Right ventricle myocardium superior (tissue), 1 donor: ENCODE measurements around the gene ELF4. TPM values are rescaled to one million over a fixed set of nuclear protein-coding genes. Genes with fewer than 3 reads are reported as not detected.

Experiments
- ATAC-seq: fragments of 200-7000 bp; cut with Tn5 transposase; one replicate; pipeline ENCODE4 v1.9.1; 2020; ENCODE audit warnings: mild to moderate bottlenecking; ENCODE audit not compliant: poor library complexity
- DNase-seq: peaks from one replicate; pipeline ENCODE4 v3.0.0-alpha.2; 2020
- intact Hi-C: fragments of 100-400 bp; cut with DNase I; formaldehyde crosslinking; loops from one replicate; pipeline ENCODE4 v1.11.2; 2022
- long read RNA-seq: library from polyadenylated mRNA; unstranded; transcript quantifications from one replicate; pipeline ENCODE4 v2.0.0, GENCODE V29; 2021
- total RNA-seq: library from RNA; stranded (reverse); fragmentation: NEBNext Ultra II Directional; extraction: Animal tissue kit (Norgen Biotek cat#: 25700); gene quantifications from one replicate; pipeline ENCODE4 v1.2.1, GENCODE V29; 2021
- donor health status: DM: no; HTN: yes; CAD: no; lungs with severe emphysema.

The ELF4 gene
- 2.0 TPM for total RNA-seq
- long read RNA-seq, partial matches to known transcripts, result 1 of 3 reads
- long read RNA-seq, other reads (novel, unspliced or antisense), result 2 of 3 reads

DNA sequence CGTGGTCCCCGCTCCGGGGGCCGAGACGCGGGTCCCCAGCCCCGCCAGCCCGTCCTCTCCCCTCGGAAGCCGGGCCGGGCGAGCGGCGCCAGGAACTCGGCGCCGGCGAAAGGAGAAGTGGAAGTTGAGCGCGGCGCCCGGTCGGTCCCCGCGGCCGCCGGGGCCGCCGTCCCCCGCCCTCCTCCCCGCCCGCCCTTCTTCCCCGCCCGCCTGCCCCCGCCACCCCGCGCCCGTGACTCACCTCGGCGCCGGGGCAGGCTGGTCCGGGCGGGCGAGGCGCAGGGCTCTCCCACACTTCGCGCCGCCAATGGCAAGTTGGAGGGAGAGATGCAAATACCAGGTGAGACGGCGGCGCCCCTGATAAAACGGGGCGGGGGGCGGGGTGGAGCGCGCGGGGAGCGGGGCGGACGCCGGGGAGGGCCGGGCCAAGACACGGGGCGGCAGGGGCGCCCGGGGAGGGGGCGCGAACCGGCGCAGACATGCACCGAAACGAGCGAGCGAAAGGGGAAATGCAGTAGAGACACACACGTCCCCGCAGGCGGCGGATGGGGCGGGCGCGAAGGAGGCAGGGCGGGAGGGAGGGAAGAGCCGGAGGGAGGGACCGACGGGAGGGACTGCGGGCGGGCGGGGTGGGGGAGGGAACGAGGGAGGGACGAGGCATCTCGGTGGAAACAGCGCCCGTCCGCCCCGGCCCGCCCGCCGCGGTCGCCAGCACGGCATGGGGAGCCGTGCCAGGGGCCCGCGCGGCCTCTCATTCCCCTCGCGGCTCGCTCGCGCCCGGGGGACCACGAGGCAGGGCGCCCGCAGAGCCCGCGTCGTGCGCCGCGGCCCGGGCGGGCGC lies at the start of gene ELF4:
ELF4 (minus strand) TSS at position 119 of the 841 bp plus-strand sequence. CDS start 29,167 bp downstream, outside the sequence.
- peak; percentile 69 for ATAC-seq
- peak; percentile 62 for DNase-seq
- intact Hi-C loops, result no loop called here

DNA sequence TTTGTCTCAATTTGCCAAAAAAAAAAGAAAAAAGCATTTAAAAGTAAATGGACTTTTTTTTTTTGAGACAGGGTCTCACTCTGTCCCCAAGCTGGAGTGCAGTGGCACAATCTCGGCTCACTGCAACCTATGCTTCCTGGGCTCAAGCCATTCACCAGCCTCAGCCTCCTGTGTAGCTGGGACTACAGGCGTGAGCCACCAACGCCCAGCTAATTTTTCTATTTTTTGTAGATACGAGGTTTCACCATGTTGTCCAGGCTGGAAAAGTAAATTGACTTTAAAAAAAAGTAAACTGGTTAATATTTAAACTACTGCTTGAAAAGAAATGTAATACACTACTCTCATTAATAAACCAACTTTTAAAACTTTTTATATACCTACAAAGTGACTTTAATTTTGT lies 49.5 kb upstream of the ELF4 start:
- intact Hi-C loops, result no loop called here
- ATAC-seq, result no peak

DNA sequence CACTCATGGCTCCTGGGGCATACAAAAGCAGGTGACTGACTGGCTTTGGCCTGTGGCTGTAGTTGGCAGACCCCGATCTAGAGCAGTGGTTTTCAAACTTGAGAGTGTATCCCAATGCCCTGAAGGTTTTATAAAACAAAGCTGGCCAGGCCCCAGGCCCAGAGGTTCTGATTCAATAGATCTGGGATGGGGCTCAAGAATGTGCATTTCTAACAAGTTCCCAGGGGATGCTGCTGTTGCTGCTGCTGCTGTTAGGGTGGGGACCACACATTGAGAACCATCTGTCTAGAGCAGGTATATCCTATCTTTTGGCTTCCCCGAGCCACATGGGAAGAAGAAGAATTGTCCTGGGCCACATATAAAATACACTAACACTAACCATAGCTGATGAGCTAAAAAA lies 48.0 kb upstream of the ELF4 start:
- DNase-seq (no peak), ATAC-seq (no peak)
- intact Hi-C loops, result no loop called here

More for the DNA sequence above, 49.5 kb upstream of the ELF4 start:
- DNase-seq, result no peak

DNA sequence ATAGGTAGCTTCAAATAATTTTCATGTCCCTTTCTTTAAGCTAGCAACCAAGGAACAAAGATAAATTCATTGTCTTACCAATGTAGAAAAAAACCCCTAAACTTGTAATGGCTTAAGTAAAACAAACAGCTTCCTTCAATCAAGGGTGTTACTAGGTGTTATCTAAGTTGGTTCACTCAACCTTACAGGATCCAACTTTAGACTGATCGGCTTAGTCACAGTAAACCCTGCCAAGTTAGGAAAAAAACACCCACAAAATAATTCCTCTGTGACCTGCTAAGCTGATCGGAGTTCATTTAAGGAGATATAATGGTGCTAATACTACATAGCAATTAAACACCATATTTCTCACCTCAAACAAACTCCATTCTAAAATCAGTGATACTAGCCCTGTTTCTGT lies 45.3 kb upstream of the ELF4 start:
- DNase-seq (no peak), ATAC-seq (peak; percentile 36)
- intact Hi-C loops, result no loop called here

- intact Hi-C loops, result no loop called here
- ATAC-seq, result no peak
- DNase-seq, result no peak
These were observed 37.3 kb upstream of the ELF4 start for GRCh38 chrX:130147631-130148030.

- no peak for ATAC-seq
- DNase-seq, result no peak
- intact Hi-C loops, result no loop called here
These were observed 34.8 kb upstream of the ELF4 start for GRCh38 chrX:130145123-130145522.

GRCh38 chrX:130144509-130144908 lies 34.2 kb upstream of the ELF4 start:
- intact Hi-C loops, result no loop called here
- ATAC-seq (no peak), DNase-seq (no peak)

- ATAC-seq (no peak), DNase-seq (no peak)
- intact Hi-C loops, result no loop called here
These were observed 29.3 kb upstream of the ELF4 start for GRCh38 chrX:130139474-130140201.

DNA sequence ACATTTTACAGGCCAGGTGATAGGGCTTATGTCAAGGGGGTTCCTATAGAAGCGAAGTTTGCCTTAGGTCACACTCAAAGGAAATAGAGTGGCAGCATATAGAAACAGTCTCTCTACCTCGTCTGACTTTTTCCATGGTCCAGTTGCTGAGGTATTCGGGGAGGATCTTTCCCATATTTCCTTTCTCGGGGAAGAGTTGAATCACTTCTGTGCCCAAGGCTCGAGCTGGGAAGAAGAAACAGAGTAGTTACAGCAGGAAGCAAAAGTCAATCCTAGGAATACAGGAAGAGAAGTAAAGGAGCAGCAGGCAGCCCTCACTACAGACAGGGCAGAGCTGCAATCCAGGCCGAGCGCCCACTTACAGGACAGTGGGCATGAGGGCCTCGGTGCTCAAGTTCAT lies 26.7 kb upstream of the ELF4 start:
- DNase-seq (no peak), ATAC-seq (no peak)
- intact Hi-C loops, result no loop called here

- no peak for ATAC-seq
- no peak for DNase-seq
These were observed 26.2 kb upstream of the ELF4 start for GRCh38 chrX:130136496-130136895.

DNA sequence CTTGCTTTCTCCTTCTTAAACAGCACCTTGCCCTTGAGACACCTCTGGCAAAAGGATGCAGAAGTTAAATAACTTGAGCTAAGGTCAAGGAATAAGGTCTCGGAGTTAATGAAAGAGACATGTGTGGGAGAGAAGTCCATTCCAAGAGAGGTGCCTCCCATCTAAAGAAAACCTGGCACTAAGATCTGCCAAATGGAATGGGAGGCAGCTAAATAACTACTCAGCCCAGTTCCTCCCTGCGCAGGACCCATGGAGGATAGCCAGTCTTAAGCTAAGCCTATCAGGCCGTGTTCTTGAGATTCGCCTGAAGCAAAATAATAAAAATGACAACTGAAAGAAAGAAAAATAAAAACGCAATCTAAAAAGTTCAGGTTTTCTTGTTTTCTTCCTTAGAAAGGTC lies 20.7 kb upstream of the ELF4 start:
- intact Hi-C loops, result no loop called here
- ATAC-seq (no peak), DNase-seq (no peak)

More at GRCh38 chrX:130136496-130136895, 26.2 kb upstream of the ELF4 start:
- intact Hi-C loops, result no loop called here

DNA sequence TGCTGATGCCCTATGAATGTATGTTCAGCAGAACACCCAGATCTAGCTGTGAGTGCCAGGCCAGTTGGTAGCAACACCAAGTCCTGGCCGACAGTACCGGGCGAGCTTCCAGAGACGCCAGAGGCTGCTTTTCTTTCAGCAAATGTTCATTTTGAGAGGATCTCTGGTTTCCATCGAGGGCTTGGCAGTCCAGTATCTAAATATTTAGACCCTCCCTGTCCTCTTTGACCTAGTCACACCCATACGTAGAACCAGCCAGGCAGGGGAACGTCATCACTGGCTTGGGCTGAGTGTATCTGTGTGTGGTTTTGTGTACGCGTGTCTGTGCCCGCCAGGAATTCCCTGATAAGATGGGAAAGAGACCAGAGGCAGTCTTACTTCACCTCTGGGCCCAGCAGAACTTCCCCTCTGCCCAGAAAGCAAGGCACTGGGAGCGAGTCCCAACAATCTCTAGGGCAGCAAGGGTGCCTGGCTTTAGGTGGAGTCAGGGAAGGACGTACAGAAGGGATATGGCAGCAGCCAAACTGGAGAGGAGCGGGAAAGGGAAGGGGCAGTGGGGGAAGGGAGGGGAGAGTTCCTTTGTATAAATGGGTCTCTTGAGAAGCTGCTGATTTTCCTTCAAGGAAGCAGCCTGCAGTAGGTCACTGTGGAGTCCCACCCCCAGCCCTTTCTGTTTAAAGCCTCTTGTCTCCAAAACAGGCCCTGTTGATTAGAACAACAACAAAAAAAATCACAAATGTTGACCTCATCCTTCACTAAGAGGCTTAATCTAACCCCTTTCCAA lies 15.0 kb upstream of the ELF4 start:
- ATAC-seq, result peak; percentile 80
- intact Hi-C loops, result no loop called here
- peak; percentile 78 for DNase-seq

GRCh38 chrX:130124577-130124976 lies 14.3 kb upstream of the ELF4 start:
- DNase-seq (no peak), ATAC-seq (no peak)
- intact Hi-C loops, result loop anchor here (5.0 kb wide), 1 partner anchor 42 kb away; no protein-coding TSS in a partner anchor

DNA sequence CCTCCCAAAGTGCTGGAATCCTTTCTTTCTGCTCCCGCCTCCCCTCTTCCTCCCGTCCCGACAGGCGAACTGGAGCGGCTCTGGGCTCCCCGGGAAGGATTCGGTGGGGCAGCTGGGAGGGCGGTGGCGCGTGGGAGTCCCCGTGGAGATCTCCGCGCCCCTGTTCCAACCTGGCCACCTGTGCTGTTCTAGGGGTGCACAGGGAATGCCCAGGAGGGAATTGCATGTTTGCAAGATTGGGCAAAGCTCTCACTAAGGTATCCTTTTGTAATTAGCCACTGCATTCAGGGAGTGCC lies 11.2 kb upstream of the ELF4 start:
- no peak for DNase-seq
- intact Hi-C loops, result loop anchor here (5.0 kb wide), 1 partner anchor 39 kb away; no protein-coding TSS in a partner anchor
- ATAC-seq, result no peak

GRCh38 chrX:130120746-130121504 lies 10.6 kb upstream of the ELF4 start:
- DNase-seq (peak; percentile 85), ATAC-seq (peak; percentile 84)
- intact Hi-C loops, result loop anchor here (5.0 kb wide), 1 partner anchor 39 kb away; no protein-coding TSS in a partner anchor

DNA sequence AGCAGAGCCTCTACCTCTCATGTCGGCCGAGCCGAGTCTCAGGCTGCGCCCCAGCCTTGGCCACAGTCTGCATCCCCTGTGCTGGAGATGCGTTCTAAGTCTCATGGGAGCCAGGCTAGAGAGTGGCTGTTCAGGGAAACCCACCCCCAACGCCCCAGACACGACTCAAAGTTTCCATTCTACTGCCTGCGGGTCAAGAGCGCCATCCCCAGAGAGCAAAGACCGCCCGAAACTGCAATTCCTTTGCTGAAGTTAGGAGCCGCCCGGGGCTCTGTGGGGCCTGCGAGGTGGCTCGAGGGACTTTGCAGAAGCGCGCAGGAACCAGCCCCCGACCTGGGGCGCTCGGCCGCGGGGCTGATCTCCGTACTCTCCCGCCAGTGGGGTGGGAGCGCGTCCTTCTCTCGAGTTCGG lies 10.0 kb upstream of the ELF4 start:
- no peak for DNase-seq
- peak; percentile 18 for ATAC-seq

GRCh38 chrX:130119312-130119898 lies 9.1 kb upstream of the ELF4 start:
- no peak for ATAC-seq
- intact Hi-C loops, result no loop called here

More for the DNA sequence above, 10.0 kb upstream of the ELF4 start:
- intact Hi-C loops, result loop anchor here (5.0 kb wide), 1 partner anchor 38 kb away; no protein-coding TSS in a partner anchor

More at GRCh38 chrX:130119312-130119898, 9.1 kb upstream of the ELF4 start:
- DNase-seq, result no peak
